NCI-H1930 (cell line): ENCODE results near the gene TNFRSF4.

Source experiments
- DNase-seq, 2 experiments: peaks; one replicate each; lab custom pipeline; 2025; lab: John Stamatoyannopoulos, UW

Gene TNFRSF4

DNA sequence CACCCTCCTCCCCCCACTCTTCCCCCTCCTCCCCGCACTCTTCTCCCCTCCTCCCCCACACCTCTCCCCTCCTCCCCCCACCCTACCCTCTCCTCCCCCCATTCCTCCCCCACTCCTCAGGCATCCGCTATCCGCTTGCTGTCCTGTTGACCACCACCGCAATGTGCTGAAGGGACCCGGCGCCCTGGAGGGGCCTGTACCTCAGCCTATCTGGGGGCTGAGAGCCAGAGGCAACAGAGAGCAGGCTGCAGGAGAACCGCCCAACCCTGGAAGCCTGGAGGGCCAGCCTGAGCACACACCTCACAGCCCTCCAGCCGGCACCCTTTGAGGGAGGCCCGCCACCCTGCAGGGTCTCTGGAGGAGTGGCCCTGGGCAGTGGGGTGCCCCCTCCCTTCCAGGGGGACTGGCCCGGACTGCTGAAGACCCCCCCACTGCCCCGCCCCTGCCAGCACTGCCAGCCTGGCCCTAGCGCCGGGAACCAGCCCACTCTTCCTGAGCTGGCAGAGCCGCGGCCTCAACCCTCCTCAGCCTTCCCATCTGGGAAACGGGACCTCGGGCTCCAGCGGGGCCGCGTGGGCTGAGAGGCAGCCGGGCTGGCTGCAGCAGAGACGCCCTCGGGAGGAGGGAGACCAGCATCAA lies 31.3 kb upstream of the TNFRSF4 start:
- no peak for DNase-seq

GRCh38 chr1:1244192-1244811 lies 30.3 kb upstream of the TNFRSF4 start:
- DNase-seq, result no peak

DNA sequence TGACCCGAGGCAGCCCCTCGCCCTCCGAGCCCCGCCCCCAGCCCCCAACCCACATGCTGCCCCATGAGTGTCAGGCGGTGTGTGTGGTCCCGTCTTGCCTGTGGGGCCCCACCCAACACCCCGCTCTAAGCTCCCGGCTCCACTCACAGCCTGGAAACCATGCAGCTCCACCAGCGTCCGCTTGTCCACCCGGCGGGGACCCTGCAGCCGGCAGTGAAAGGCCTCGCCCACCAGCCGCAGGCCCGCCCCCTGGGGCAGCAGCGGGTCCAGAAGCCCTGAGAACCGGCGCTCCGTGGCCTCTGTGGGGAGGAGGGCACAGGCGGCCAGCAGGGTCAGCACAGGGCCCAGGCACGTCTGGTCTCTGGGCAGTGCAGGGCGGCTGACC lies 29.8 kb upstream of the TNFRSF4 start:
- no peak for DNase-seq

- DNase-seq, result no peak
These were observed 29.3 kb upstream of the TNFRSF4 start for GRCh38 chr1:1243266-1243660.

DNA sequence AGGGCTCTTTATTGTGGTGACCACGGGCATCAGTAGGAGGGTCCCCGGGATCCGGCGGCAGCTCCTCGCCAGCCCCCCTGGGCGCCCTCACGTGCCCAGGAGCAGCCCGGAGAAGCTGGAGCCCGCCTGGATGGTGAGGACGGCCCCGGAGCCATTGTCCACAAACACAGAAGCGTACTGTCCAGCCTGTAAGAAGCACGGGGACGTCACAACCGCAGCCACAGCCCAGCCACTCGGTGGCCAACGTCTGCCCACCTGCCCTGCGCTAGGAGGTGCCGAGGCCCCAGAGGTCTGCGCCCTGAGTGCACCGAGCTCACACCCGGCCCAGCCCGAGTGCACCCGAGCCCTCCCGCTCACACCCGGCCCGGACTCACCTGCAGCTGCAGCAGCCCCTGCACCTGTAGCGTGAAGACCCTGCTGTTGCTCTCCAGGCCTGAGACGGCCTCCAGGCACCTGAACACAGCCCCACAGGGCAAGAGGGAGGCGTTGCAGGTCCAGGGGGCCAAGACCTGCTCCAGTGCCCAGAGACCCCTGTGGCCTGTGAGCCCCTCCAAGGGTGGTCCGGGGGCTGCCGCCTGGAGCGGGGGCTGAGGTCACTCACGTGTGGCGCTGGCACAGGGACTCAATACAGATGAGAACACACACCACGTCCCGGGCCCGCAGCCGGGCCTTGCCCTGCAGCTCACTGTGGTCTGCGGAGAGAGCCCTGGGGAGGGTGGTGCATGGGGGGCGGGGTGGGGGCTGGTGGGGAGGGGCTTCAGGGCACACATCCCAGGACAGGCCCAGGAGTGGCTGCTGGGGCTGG lies 28.7 kb upstream of the TNFRSF4 start:
- no peak for DNase-seq

DNA sequence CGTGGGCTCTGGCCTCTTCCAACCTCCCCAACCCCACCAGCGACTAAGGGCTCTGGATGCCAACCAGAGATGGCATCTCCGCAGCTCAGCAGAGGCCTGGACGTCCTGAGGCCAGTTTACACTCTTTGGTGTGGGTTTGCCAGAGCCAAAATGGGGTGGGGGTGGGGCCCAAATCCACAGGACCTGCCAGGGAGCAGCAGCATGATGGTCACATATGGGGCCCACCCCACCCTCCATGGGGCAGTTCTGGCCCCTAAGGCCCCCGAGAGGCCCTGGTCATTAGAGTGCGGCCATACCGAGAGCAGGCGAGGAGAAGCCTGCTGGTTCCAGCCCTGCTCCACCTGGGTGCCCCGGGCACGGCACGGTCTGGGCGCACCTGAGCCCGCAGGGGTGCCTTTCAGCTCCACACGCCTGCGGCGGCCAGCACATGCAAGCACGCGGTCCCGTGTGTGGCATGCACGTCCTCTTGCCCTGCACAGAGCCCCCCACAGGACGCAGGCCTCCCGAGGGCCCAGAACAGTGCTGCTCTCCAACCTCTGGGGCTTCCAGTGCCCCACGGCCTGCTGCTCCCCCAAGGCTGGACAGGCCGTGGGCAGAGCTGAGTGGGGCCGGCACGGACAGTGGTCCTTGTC lies 27.8 kb upstream of the TNFRSF4 start:
- DNase-seq, result no peak

- no peak for DNase-seq
These were observed 27.1 kb upstream of the TNFRSF4 start for GRCh38 chr1:1240822-1241587.

GRCh38 chr1:1240348-1240732 lies 26.4 kb upstream of the TNFRSF4 start:
- DNase-seq, result no peak

- DNase-seq, result no peak
These were observed 25.8 kb upstream of the TNFRSF4 start for GRCh38 chr1:1239614-1240347.

DNA sequence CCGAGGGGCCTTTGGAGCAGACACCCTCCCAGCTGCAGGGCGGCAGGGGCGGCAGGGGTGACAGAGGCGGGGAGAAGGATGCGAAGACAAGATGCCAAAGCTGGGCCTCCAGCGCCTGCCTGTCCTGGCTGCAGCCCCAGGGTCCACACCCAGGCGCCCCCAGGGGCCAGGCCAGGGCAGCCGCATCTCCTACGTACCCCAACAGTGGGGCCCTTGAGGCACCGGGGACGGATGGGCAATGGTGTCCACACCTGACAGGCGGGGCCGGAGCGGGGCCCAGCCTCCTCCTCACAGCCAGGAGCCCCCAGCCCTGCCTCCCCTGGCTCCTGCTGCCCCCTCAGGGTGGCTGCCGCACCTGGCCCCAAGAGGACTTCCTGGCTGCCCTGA lies 25.3 kb upstream of the TNFRSF4 start:
- no peak for DNase-seq

GRCh38 chr1:1238702-1239178 lies 24.8 kb upstream of the TNFRSF4 start:
- DNase-seq, result no peak

DNA sequence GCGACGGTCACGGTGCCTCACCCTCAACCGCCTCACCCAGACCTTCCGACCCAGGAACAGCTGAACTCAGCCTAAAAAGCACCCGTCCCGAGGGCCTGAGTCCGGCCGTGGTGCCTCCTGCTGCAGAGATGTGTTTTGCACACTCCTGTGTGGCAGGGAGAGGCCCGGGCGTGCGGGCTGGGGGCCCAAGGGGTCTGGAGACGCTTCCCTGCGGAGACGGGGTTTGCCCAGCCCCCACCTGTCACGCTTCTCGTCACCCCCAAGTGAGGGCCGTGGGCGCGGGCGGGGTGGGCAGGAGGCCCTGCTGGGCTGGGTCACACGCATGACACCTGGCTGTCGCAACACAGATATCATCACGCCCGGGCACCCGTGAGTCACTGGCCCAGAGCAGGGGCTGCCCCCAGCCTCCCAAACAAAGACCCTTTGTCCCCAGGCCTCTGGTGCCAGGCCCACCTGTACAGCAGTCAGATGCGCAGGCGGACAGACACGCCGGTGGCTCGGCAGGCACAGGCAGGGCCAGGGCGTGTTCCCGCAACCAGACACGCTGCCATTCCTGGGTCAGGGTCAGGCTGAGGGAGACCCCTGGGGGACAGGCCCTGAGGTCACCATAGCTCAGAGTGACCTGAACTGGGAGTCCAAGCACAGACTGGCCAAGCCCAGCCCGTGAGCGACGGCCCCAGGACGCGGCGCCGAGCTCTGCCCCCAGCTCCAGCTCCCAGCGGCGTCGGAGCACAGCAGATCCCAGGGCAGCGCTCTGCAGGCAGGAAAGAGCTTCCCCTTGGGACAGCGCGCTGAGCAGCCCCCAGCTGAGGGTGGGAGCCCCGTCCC lies 24.1 kb upstream of the TNFRSF4 start:
- no peak for DNase-seq

DNA sequence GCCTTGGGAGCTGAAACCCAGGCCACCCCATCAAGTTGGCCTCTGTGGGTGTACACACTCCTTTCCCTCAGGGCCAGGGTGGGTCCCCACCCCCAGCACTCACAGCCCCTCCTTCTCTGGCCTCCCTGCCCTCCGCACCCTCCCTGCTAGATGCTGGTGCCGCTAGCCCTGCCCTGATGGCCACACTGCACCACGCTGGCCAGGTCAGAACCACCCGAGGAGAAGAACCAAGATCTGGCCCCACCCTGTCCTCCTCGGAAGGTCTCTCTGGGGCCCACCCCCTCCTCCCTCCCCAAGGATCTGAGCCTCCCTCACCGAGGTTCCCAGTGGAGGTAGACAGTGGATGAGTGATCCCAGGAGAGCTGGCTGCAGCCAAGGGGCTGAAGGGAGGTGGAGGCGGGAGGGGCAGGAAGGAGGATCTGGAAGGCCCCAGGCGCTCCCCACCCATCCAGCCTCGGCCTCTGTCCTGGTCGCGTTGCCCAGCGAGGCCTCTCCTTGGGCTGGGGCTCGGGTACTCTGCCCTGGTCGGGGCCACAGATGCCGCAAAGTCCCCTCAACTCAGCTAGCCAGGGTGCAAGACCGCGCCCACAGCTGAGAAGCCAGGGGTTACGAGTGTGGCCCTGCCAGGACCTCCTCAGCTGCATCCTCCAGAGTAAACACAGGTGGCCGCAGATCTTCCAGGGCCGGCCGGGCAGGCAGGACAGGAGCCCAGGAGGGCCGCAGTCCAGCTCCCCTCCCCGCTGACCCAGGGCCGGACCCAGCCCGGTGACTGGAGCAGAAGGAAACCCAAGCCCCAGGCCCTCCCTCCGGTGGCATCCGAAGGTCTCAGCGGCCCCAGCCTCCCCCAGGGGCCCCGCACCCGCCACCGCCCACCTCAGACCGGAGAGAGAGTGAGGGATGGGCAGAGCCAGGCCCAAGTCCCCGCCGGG lies 23.3 kb upstream of the TNFRSF4 start:
- no peak for DNase-seq

DNA sequence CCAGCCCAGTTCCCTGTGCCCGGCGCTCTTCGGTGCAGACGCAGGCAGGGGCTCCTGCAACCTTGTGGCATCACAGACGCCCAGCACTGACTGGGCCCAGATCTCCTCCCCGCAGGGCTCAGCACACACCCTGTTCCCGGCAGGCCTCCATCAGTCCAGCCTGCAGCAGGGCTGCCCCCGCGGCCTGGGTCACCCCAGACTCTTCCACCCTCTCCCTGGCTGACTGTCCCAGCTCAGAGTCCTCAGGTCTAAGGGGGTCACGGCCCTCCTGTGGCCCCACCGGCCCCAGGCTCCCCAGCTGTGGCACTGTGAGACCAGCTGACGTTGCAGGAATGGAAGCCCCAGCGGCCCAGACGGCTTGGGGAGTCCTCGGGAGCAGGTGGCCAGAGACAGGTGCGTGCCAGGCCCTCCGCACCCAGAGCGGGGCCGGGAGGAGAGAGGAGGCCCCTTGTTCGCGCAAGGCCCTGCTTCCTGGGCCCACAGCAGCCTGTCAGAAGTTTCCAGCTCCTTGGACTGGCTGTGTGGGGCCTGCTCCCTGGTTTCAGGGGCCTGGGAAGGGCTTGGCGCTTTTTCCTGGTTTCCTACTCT lies 22.3 kb upstream of the TNFRSF4 start:
- DNase-seq, result no peak

- no peak for DNase-seq
These were observed 21.2 kb upstream of the TNFRSF4 start for GRCh38 chr1:1235016-1235744.

DNA sequence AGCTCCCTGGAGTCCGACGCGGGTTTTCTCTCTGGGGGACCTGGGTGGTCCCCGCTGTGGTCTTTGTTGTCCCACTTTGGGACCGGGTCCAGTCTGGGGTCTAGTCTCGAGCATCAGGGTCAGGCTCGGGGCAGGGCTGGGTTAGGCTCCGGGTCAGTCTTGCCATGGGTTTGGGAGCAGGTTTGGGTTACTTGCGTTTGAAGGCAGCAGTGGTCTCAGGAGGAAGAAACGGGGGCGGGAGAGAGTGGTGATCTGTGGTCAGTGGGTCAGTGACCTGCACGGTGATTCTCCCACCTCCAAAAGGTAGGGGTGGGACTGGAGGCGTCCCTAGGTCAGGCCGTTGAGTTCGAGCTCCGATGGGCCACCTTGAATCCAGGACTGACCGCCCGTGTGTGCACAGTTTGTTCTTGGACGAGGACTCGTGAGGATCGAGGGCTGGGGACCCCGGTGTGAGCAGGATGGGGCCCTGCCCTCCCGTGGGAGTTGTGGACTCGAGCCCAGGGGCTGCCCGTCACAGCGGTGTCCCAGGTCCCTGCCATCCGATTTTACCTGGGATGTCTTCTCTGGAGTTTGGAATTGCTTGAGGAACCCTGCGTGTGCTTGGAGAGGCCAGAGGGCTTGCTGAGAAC lies 20.3 kb upstream of the TNFRSF4 start:
- DNase-seq, result no peak

DNA sequence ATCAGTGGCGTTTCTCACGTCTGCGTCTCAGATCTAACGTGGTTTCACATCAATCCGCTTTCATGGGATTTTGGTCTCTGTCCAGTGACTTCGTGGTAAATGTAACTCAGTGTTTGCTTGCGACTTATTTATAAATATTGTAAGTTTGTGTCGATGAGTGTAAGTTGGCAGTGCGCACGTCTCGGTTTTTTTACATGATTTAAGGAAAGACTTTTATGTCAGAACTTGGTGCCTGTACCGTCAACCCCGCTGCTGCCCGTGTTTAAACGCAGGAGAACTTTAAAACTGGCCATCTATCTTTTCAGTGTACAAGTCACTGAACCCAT lies 19.6 kb upstream of the TNFRSF4 start:
- no peak for DNase-seq
